Left renal pelvis (tissue), 4 donors: ENCODE results near the gene NUDT21. TPM values are rescaled to one million over a fixed set of nuclear protein-coding genes. Genes with fewer than 3 reads are reported as not detected.

Experiments
- DNase-seq, 4 donors: peaks; one replicate each; pipeline ENCODE4 v3.0.0-alpha.2; 2013; ENCODE audit warnings: low read depth in 4 of 4, low spot score in 3 of 4
- polyA plus RNA-seq, 4 donors: library from polyadenylated mRNA; unstranded; fragments of 120-200 nt; gene quantifications; one replicate each; pipeline ENCODE4 v1.2.1, GENCODE V29; 2013; ENCODE audit not compliant: insufficient read length in 4 of 4

NUDT21 gene
- polyA plus RNA-seq, 4 donors: 119 to 154 (median 128) TPM

- DNase-seq: no peak
Measured at GRCh38 chr16:56463153-56463552, 12.0 kb upstream of the NUDT21 start.

- DNase-seq: no peak
Measured at GRCh38 chr16:56462064-56462796, 11.1 kb upstream of the NUDT21 start.

- DNase-seq: no peak
Measured at GRCh38 chr16:56460101-56460500, 9.0 kb upstream of the NUDT21 start.

- no peak for DNase-seq
Measured at GRCh38 chr16:56457927-56458470, 6.9 kb upstream of the NUDT21 start.

- peak in 3 of 4 donors; percentile 10 to 29 (median 25) for DNase-seq
Measured at GRCh38 chr16:56451753-56452689, 889 bp upstream of the NUDT21 start.

- DNase-seq: peak in 1 of 4 donors; percentile 3
Measured at GRCh38 chr16:56450275-56450985, 702 bp downstream of the NUDT21 start.

- no peak for DNase-seq
Measured at GRCh38 chr16:56448005-56448404, 3.1 kb downstream of the NUDT21 start.

GRCh38 chr16:56447286-56447685 lies 3.8 kb downstream of the NUDT21 start:
- DNase-seq: no peak

- no peak for DNase-seq
Measured at GRCh38 chr16:56438038-56438437, 13.1 kb downstream of the NUDT21 start.

GRCh38 chr16:56436258-56436657 lies 14.9 kb downstream of the NUDT21 start:
- DNase-seq: no peak

GRCh38 chr16:56428091-56428490 lies 23.0 kb downstream of the NUDT21 start:
- no peak for DNase-seq

GRCh38 chr16:56426585-56426984 lies 24.5 kb downstream of the NUDT21 start:
- no peak for DNase-seq

- DNase-seq: peak in 3 of 4 donors; percentile 45 to 56 (median 47)
Measured at GRCh38 chr16:56425439-56425832, 25.7 kb downstream of the NUDT21 start, which contains the start of gene AMFR. Gene AMFR, minus strand, starts transcription at chr16:56425545. Its CDS starts 218 bp downstream, at chr16:56425327.

- DNase-seq: peak in 2 of 4 donors; percentile 12 to 16
Measured at GRCh38 chr16:56424791-56425438, 26.2 kb downstream of the NUDT21 start.

GRCh38 chr16:56424404-56424764 lies 26.7 kb downstream of the NUDT21 start:
- peak in 1 of 4 donors; percentile 21 for DNase-seq

- DNase-seq: peak in 1 of 4 donors; percentile 14
Measured at GRCh38 chr16:56423584-56424403, 27.3 kb downstream of the NUDT21 start.

- no peak for DNase-seq
Measured at GRCh38 chr16:56422896-56423441, 28.2 kb downstream of the NUDT21 start.

GRCh38 chr16:56421976-56422669 lies 29.0 kb downstream of the NUDT21 start:
- no peak for DNase-seq
